ENCODE results near the gene TMCC1.

DNA sequence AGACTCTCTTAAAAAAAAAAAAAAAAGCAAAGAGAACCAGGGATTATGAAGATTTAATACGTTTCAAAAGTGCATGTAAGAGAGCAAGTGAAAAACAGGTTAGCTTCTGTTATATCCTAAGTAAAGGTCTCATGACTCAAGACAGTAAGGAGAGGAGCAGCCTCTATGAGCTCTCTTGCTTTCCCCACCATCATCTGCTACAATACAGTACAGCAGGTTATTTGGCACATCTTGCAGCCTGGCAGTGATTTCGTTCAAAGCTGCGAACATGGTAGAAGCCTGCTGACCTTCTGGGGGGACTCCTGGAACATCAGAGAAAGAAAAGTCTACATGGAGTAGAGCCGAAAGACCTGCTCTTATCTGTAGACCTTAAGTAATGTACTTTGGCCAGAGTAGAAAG, 157.9 kb downstream of the TMCC1 start:
- TF ChIP-seq, protein P1, sequence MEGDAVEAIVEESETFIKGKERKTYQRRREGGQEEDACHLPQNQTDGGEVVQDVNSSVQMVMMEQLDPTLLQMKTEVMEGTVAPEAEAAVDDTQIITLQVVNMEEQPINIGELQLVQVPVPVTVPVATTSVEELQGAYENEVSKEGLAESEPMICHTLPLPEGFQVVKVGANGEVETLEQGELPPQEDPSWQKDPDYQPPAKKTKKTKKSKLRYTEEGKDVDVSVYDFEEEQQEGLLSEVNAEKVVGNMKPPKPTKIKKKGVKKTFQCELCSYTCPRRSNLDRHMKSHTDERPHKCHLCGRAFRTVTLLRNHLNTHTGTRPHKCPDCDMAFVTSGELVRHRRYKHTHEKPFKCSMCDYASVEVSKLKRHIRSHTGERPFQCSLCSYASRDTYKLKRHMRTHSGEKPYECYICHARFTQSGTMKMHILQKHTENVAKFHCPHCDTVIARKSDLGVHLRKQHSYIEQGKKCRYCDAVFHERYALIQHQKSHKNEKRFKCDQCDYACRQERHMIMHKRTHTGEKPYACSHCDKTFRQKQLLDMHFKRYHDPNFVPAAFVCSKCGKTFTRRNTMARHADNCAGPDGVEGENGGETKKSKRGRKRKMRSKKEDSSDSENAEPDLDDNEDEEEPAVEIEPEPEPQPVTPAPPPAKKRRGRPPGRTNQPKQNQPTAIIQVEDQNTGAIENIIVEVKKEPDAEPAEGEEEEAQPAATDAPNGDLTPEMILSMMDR (IDR thresholded peaks at IDR 0.05): no peak
- TF ChIP-seq ZFX (IDR thresholded peaks at IDR 0.05; ENCODE audit: borderline replicate concordance): no peak

Measured in 22Rv1 (cell line).